Putamen (tissue), 1 donor: ENCODE results near the gene BCO1.
A peak's percentile ranks its signal among the peaks of the same experiment; 100 is the strongest.

Experiments used
- DNase-seq: peaks from one replicate; pipeline ENCODE4 v3.0.0-alpha.2; 2016; ENCODE audit warnings: low spot score

Gene BCO1

DNA sequence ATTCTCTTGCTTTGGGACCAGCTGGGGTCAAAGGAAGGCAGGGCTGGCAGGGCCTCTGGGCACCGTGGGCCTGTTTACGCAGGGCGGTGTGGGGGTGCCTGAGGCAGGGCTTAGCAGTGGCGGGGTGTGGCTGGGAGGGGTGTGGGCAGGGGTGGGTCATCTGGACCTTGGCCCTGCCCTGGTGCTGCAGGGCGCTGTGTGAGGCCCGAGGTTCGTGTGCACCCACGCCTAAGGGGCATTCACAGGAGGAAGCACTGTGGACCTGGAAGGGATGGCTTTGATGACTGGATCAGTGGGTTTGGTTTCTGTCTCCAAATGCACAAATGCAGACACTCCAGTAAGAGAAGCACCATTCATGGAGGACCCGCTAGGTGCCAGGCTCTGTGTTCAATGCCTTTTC, 37.3 kb downstream of the BCO1 start:
- DNase-seq: no peak

DNA sequence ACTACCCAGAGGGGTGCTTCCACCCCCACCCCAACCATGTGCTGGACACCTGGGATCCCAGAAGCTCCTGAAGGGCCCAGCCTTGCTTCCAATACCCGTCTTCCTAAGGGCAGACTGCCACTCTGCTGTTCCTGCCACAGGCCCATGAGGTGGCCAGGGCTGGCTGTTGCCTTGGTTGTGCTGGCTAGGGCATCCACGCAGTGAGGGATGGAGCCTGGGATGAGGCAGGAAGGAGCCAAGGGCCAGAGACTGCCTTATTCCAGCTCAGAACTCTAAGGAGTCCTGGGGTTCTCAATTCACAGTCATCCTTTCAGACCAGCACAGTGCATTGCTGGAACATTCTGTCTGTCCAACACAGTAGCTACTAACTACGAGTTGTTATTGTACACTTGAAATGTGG, 37.8 kb downstream of the BCO1 start:
- peak; percentile 52 for DNase-seq

DNA sequence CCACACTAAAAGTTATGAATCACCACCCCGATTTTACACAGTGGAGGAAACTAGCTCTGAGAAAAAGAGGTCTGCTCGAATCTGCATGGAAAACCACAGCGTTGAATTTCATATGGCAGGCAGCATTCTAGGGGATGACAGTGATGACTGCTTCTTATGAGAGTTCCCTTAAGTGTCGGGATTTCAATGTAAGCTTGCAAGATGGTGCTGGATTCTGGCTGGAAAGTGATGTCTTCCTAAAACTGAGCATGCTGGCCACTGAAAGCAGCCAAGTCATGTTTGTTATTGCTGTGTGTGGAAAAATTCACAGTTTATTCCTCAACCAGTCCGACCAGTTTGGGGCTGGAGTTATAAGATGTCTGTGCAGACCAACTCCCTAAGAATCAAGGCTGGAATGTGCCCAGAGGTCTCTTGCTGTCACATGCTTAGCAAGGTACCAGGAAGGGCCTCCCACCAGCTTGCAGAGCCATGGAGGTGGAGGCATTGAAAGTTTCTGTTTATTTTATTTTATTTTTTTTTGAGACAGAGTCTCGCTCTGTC, 39.1 kb downstream of the BCO1 start:
- DNase-seq: no peak

DNA sequence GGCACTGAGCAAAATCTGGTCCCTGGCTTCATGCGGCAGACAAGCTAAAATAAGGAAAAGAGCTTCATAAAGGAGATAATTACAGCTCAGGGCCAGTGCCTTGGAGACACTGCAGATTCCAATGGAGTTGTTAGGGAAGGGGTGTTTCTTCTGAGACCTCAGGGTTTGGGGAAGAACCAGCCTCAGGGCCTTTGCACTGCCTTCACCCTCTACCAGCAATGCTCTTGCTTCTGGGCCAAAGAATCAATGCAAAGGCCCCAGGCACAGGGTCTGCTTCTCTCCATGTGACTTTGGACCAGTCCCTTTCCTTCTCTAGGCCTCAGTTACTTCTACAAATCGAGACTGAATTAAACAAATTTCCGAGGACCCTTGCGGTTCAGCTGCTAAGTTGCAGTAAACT, 40.0 kb downstream of the BCO1 start:
- no peak for DNase-seq

DNA sequence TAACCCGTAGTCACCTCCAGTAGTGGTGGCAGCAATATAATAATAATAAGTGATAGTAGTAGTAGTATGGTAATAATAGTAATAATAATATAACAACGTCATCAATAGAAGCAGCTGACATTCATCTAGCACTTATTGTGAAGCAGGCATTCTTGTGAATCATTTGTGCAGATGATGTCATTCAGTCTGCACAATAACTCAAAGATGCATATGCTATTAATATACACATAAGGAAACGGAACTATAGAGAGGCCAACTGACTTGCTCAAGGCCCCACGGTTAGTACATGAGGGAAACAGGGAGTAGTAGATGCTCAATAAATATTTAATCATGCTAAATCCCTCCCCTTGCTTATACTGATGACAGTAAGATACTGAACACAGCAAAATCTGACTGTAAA, 40.9 kb downstream of the BCO1 start:
- no peak for DNase-seq

DNA sequence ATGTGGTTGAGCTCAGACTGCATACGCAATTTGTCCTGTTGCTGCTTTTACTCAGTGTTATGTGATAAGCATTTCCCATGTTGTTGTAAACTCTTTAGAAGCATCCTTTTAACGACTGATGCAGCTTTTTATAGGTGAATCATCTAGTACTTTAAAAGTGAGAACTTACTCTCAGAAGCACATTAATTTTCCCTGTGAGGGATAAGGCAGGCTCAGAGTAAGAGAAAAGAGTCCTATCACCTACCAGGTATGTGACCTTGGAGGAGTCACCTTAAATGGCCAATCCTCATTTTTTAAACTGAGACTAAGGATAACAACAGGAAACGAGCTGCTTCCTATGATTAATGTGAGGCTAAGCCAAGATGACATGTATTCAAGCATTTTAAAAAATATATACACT, 41.9 kb downstream of the BCO1 start:
- DNase-seq: no peak

DNA sequence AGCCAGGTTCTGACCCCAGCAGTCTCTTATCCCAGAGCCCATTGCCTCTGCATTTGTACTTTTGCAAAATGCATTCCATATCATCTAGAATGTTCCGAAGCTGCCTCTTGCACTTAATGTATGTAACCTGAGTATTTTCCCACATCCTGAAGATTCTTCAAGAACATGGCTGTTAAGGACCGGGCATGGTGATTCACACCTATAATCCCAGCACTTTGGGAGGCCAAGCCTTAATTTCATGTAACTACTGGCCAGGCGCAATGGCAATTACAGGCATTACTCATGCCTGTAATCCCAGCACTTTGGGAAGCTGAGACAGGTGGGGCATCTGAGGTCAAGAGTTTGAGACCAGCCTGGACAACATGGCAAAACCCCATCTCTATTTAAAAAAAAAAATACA, 44.6 kb downstream of the BCO1 start:
- DNase-seq: no peak

DNA sequence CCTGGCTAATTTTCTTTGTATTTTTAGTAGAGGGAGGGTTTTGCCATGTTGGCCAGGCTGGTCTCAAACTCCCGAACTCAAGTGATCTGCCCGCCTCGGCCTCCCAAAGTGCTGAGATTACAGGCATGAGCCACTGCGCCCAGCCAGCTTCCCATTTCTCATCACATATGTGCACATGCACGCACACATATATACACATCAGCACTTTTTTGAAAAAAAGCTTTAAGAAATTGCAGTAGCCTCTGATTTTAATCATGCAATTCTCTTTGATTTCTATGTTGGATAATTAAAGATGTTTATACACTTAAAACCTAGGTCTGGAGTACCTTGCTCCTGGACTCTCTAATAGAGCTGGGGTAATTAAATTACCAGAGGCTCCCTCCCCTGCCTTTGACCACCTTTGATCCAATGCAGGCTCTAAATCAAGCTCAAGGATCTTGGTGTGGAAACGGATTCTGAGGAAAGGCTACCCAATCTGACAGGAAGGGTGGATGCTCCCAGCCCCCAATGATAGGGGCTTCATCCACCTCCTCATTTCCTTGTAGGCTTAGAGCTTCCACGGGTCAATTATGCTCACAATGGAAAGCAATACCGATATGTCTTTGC, 46.6 kb downstream of the BCO1 start:
- DNase-seq: no peak

DNA sequence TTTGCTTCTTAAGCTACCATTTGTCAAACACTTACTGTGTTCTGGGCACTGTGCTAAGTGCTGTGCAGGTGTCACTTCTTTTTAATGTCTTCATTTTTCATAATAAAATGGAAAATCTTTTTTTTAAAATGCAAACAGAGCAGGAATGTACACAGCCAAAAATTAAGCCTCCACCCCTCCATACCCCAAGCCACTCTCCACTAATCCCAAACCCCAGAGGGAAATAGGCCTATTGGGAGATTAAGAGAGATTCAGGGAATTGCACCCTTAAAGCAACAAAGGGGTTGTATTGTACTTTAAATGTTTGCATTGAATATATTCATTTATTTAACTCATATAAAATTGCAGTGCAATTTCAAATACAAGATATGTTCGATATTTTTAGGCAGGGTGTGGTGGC, 47.7 kb downstream of the BCO1 start:
- no peak for DNase-seq

DNA sequence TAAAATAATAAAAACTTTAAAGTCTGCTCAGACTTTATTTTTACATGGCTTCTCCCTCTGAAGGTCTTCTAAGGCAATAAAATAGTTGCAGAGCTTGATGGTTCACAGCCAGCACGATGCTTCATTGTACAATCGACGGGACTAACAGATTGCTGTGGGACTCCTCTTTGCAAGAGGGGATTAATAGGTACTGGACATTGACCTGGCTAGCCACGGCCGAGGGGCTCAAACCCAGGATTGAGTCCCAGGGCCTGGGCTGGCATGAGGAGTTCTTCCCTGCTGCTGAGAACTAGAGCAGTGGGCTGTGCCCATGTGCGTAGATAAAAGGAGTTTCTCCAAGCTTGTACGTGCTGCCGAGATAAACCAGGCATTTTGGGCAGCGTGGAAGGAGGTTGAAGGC, 52.6 kb downstream of the BCO1 start:
- DNase-seq: no peak

DNA sequence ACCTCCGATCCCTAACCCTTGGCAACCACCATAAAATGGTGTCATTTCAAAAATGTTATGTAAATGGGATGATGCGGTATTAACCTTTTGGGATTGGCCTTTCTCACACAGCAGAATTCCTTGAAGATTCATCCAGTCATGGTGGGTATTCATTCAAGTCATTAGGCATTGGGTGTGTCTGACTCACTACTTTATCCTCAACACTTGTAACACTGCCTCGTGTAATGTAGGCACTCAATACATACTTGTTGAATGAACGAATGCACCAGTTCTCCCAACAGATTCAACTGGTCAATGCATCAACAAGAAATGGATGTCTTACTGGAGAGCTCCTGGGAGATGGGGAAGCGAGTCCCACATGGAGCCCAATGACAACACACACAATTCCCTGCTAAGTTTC, 54.4 kb downstream of the BCO1 start:
- DNase-seq: no peak

DNA sequence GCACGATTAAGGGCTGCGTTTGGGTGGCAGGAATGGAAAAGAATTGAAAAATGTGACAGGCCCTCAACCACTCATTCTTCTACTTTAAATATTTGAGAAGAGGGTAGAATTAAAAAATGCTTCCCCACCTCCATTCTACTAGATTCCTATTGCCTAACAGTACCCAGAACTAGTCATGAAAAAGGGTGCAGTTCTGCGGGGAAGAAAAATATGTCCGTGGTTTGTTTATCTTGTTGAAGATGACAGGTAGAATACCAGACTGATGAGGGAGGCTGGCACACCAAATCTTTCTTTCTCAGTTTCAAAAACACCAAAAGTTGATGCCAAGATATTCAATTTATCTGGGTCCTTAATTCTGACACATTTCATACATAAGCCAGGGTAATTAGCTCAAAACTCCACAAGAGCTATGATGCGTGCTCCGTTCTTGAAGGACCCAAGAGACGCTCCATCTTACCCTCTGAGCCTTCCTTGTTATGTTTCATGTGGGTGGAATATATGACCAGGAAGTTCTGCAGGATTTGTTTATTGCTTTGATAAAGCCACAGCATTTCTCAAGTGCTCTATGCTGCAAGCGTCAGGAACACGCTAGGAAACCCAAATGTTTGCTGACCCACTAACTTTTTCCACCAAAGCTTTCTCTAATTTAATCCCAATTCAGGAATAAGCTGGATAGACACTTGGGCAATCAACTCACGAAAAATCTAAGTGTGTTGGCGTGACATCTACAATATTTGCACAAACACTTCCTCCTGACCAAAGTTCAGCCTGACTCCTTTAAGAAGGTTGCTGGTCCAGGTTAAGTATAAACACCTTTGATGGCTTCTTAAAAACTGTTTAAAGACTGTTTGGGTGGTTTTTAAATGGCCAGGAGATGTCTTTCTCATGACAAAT, 55.7 kb downstream of the BCO1 start:
- no peak for DNase-seq

DNA sequence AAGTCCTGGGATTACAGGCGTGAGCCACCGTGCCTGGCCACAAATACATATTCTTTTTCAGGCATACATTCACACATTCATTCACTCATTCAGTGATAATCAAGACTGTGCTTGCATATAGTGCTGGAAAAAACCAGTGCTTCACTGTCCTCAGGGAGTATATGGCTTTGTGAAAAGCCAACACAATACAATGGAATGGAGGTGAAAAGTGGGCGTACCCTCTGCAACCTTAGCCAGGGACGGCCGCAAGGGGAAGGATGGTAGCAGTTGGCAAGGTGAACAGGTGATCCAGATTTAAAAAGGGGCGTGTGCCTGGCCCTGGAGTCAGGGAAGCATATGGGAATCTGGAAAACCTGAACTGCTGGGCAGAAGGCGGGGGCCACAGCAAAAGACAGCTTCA, 58.1 kb downstream of the BCO1 start:
- DNase-seq: no peak

DNA sequence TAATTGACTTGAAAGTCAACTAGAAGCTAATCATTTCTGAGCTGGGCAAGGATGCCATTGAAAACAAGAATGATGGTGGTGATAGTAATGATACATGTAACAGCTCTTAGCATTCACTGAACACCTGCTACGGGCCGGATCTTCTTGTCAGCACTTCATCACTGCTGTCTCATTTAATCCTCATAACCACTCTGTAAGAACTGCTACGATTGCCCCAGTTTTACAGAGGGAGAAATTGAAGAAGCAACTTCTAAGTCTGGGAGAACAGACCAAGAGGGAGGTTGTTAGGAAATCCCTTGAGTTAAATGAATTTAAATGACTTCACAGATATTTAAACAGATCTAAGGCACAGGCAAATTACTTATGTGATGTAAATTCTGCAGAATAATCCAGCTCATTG, 69.3 kb downstream of the BCO1 start:
- DNase-seq: no peak

DNA sequence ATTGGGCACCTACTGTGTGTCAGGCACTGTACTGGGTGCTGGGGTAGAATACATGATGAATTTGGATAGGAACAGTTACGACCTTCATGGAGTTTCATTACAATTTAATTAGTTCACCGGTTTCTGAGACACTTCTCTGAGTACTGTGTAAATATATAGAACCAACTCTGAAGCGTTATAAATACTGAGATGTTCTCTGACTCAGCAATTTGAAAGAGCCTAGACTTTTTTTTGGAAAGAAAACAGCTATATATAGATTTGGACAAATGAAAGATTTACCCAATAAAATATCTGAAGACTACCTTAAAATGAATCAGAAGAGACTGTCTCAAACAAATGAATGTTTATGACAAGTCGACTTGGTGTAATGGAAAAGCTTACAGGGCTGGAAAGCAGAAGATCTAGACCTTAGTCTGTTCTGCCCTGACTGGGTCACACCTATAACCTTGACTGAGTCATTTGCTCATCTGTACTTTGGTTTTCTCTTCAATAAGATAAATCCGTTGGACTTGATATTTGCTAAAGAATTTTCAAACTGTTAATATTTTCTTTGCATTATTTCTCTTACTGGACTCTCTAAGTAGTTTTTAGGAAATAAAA, 71.7 kb downstream of the BCO1 start:
- no peak for DNase-seq

DNA sequence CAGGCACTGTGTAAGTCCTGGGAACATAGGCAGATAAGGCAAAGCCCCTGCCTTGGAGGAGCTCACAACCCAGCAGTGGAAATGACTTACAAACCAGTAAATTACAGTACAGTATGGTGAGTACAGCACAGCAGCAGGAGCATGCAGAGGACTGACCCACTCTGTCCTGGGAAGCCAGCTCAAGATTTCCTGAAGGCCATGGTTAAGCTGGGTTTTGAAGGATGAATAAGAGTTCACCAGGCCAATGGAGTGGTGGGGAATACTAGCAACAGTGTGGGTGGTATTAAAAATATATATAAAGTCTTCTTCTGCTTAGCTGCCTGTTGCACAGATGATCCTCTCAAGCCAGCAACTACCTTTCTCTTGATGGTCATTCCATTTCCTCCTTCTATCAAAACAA, 73.3 kb downstream of the BCO1 start:
- DNase-seq: no peak

DNA sequence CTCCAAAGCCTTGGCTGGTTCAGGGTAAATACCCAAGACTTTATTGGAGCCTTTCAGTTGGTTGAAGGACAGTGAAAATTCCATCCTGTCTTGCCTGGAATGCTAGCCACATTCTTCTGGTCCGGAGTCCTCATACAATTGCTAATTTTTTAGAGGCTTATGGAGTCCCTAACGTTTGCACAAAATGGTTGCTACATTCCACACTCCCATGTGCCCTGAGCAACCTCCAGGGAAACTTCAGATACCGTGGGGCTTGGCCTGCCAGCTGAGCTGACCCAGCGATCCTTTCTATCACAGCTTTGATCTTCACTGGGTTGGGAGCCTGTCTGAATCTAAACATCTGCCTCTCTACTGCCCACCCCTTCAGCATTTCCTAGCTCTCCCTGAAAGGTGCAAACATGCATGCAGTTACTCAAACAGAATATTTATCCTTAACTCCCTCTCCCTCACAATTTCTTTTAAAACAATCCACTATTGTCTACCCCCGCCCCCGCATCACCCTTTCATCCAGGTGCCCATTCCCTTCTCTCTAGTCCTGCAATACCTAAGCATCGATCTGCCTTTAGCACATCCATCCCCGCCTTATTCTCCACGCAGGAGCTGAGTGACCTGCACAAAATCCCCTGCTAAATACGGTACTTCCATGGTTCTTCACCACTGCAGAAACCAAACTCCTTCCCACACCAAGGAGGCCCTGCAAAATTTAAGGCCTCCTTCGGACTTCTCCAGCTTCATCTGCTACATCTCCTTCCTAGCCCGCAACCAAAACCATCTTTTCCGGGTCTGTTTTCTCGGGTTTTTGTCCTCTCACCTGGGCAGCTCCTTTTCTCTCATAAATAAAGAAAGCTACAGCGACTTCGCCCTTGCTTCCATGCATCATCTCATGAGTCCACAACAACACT, 75.5 kb downstream of the BCO1 start:
- DNase-seq: peak; percentile 13

DNA sequence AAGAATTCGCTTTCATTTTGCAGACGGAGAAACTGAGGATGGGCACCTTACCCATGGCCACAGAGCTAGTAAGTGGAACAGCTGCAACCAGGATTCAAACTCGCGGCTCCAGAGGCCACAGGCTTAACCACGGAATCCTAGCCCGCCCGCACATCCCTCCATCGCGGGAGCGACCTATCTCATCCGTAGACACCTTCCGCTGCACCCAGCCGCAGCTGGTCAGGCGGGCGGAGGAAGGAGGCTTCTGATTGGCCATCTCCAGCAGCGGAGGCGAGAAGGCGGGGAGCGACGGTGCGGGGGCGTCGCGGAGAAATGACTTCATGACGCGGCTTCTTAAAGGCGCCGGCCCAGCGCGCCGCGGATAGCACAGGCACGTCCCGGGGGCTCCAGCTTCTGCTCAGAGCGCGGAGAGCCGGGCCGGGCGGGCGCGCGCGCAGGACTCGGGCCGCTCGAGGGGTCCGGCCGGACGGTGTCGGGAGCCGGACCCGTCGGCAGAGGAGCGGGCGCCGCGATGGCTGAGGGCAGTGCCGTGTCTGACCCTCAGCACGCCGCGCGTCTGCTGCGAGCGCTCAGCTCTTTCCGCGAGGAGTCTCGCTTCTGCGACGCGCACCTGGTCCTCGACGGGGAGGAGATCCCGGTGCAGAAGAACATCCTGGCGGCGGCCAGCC, 76.2 kb downstream of the BCO1 start, which contains the start of gene GAN:
Gene GAN (plus strand): TSS at position 360 of the 668 bp plus-strand sequence. CDS start 152 bp downstream, at position 512.
- DNase-seq: peak; percentile 95

DNA sequence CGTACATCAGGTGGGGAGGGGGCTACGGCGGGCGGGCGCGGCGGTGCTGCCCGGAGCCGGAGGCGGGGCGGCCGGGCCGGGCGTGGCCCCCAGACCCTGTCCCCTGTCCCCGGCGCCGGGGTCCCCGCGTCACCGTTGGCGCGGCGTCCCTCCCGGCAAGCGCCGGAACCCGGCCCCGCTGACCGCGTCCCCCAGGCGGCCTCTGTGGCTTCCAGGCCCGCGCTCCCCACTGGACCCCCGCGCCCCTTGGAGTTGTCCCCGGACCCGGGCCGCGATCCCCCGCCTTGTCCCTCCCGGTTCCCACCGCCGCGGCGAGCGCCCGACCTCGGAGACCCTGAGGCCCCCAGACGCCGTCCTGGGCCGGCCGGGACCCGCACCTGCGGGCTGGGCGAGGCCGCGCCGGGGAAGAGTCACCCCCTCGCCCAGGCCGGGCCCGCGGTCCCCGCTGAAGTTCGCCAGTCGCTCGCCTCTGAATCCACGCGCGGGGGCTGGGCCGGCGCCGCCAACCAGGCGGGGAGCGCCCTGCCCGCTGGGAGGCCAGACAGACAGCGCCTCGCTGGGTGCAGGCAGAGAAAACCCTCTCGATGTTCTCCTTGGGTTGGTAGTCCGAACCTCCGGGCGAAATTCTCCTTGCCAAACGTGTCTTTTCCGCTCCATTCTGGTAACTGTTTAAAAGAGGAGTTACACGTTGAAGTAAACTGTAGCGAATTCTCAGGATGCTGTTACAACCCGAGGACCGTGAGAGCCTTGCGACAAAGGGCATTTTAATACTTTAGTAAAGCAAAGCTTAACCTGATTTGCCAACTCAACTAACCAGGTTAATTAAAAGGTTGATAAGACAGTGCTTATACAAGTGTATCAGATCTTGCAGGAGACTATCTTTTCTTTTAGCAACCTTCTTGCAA, 77.0 kb downstream of the BCO1 start:
- DNase-seq: peak; percentile 21

DNA sequence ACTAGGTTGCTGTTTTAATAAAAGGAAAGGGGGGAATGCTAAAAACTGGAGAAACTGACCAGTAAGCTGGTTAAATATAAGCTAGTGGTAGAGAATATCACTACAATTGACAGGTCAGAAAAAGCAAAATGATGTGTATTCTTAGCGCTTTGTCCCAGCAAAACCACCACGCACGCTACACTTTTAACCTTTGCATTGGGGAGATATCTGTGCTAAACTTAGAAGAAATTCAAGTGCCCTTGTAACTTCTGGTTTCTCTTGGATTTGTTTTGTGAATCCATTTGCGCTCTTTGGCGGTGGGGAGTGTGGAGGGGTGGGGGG, 77.6 kb downstream of the BCO1 start:
- no peak for DNase-seq
